Vagina (tissue), 2 donors: ENCODE measurements around the gene MINDY4.

Experiments used
- CTCF ChIP-seq, 3 experiments: fragments of 450-650 bp in 2 of 3; fragments of 200-600 bp in 1 of 3; sonication (generic) in 1 of 3; IDR thresholded peaks; one replicate each; pipeline ENCODE4 v1.5.1; 2017 to 2019; ENCODE audit warnings: antibody characterized with exemption in 3 of 3, mild to moderate bottlenecking in 2 of 3, moderate library complexity in 2 of 3
- POLR2A ChIP-seq, 2 donors: fragments of 450-650 bp; IDR thresholded peaks; one replicate each; pipeline ENCODE4 v1.6.1; 2017; ENCODE audit warnings: antibody characterized with exemption in 2 of 2, mild to moderate bottlenecking in 2 of 2, moderate library complexity in 2 of 2
- POLR2AphosphoS5 ChIP-seq, 2 donors: sonication (generic); formaldehyde crosslinking; IDR thresholded peaks; one replicate each; pipeline ENCODE4 v1.9.0; 2017; ENCODE audit warnings: antibody characterized with exemption in 2 of 2, mild to moderate bottlenecking in 2 of 2, low read depth in 1 of 2; ENCODE audit not compliant: insufficient read depth in 1 of 2

- no peak for TF ChIP-seq CTCF (IDR thresholded peaks at IDR 0.05)
- no peak for TF ChIP-seq POLR2A (IDR thresholded peaks at IDR 0.05)
- no peak for TF ChIP-seq POLR2AphosphoS5 (IDR thresholded peaks at IDR 0.05; ENCODE audit: insufficient read depth in 1 of 2, low read depth in 1 of 2)
Observed at GRCh38 chr7:30826181-30826580, 55.0 kb downstream of the MINDY4 start.
